T-helper 1 cell (primary cell): Measurements from ENCODE around the gene CHST8.

Source experiments
- DNase-seq, 5 donors: peaks; one replicate each; pipeline ENCODE4 v3.0.0-alpha.2; 2012 to 2020

The CHST8 gene

DNA sequence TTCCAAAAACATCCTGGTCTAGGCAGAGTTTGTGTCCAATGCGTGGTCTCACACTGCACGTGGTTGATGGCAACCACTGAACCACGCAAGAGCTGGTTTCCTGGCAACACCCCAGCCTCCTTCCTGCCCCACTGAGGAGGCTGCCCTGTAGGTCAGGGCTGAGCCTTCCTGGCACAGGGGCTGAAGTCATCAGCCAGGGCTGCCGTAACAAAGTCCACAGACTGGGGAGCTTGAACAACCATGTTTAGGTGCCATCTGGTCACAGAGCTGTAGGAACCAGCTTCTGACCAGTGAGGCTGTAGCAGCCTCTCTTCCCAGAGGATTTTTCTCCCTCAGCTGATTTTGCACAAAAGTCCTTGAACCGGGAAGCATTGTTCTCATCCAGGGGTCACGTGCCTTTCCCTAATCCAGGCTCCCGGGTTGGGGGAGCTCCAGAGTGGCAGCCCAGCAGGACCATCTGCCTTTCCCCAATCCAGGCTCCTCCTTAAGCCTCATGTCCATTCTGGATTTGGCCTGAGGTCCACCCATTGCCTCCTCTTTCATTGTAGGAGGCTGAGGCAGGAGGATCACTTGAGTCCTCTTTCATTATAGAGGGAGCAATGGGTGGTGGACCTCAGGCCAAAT is 53.9 kb downstream of the CHST8 start:
- DNase-seq = no peak

DNA sequence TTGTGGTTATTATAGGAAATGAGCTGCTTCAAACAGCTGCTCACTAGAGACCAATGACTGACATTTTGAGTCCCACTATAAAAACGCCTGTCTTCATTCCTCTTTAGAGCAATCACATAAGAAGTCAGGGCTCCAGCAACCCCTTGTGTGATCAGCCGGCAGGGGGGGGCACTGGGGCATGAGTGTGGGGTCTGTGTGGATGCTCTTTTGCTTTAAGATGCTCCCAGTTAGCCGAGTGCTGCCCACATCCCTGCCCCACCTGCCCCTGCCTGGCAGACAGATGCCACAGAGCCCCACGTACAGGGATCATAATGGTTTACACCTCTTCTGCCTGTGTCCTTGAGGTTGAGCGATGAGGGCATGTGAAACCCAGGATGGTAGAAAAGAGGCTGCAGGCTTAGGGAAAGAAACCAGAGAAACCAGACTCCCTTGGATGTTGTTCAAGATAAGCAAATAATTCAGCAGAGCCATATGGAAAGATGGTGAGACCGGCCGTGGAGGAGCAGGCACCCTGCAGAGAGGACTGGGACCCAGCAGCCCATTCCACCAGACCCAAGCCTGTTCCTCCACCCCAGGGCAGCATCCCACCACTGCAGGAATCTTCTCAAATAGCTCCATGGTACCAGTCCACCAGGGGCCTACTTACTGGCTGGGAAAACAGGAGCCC is 55.4 kb downstream of the CHST8 start:
- DNase-seq = no peak

DNA sequence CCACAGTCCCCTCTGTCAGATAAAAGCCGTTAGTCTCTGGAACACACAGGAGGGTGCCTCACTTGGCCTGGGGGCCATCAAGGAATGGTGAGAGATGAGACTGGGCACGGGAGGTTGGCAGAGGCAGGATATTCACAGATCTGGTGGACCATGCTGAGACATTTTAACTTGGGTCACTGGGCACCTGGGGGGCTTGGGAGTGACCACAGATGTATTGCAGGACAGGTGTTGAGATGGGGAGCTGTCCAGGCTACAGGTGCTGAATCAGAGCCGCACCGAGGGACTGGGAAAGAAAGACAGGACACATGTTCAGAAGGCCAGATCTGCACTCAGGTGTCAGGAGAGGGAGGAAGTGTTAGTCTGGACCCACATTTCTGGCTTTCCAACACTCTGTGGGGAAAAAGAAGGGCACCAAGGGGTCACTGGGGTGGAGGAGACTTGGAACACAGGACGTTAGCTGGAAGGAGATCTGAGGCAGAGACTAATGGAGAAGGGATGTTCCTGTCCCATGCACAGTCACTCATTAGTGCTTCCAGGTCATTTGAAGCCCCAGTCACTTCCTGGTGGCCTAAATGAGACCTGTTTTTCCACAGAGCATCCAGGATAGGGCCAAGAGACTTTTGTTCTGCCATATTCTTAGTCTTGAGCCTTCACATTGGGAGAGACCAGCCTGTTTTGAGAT is 56.1 kb downstream of the CHST8 start:
- DNase-seq = no peak

DNA sequence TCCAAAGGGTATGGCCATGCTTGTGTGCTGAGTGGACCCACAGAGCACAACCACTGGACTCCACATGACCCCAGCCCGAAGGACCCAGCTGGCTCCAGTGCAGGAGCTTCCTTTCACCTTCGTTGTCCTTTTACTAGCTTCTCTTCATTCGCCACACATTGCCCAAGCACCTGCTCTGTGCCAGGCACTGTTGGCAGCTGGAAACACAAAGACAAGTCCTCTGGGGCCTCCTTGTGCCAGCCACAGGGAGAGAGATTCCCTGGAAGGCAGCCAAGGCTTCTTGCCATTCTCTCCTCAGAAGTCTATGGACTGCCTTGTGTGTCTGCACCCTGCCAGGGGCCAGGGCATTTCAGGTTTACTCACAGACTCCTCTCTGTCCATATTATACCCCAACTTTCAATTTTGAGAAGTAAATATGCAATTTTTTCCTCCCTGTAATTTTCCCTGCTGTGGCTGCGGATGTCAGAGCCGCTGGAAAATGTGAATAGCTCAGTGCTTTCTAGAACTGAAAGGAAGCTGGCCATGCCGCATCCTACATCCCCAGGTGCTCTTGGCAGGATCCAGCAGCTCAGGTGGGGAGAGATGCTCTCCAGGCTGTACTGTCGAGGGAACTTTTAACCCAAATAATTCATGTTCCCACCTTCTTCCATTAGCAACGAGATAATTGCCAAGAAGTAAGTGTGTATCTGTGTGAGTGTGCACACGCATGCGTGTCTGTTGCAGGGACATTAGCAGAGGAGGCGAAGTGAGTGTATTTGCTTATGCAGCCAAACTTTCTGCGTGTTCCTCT is 57.2 kb downstream of the CHST8 start:
- no peak for DNase-seq

DNA sequence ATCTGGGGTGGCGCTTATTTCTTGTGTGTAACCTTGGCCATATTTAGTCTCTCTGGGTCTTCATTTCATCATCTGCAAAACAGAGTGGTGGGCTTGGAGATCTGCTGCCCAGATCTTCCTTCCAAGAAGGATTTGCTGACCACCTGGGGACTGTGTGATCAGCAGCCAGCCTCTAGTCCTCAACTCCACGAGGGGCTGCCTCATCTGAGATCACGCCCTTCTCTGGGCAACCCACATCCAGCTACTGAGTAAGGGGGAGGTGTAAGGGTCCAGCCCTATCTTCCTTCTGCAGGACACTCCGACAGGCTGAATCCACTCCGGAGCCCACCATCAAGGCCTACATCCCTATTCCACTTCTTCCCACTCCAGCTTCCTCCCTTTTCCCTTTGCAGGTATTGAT is 57.9 kb downstream of the CHST8 start:
- no peak for DNase-seq

DNA sequence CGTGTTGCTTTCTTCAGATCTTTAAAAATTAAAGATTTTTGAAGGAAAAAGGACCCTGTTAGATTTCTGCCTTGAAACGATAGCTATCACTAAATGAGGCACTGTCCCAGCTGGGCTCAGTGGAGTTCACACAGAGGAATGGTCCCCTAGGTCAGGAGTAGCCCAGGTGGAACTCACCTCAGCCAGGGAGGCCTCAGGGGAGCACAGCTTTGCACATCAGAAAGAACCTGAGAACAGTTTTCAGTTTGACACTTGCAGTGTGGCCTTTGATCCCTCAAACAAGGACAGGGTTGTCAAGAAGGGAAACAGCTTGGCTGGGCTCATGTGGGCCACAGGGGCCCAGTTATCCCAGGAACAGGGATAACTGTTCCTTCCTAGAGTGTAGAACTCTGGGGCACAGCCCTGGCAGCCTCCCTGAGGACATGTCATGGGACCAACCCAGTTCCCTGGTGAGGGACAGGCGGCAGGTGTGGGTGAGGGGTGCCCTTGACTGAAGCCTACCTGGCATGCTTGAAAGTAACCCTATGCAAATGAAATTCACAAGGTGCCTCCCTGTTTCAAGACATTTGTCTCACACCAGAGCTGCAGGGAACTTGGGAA is 59.4 kb downstream of the CHST8 start:
- DNase-seq = no peak

DNA sequence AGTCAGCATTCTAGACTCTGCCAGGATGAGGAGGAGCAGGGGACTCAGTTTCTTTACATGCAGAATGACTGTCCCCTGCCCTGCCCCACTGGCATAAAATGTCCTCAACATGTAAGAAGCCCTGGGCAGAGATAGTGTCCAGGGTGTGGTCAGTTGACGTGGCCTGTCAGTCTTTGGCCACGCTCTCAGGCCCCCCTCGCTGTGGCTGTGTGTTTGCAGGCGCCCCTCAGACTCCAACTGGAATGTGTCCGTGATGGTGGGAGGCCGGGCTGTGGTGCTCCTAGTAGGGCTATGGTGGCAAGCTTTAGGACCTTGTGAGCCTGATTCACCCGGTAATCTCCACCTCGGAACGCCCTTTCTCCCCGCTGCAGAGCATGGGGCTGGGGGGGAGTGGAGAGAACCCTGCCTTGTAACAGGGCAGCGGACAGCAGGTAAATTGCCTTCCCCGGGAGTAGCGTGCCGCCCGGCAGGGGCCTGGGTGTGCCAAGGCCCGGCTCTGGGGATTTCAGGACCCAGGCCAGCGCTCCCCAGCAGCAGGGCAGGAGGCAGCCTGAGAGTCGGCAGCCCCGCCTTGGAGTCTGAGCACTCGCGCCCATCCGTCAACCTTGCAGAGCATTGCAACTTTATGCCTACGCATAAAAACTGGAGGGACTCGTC is 62.3 kb downstream of the CHST8 start:
- no peak for DNase-seq

DNA sequence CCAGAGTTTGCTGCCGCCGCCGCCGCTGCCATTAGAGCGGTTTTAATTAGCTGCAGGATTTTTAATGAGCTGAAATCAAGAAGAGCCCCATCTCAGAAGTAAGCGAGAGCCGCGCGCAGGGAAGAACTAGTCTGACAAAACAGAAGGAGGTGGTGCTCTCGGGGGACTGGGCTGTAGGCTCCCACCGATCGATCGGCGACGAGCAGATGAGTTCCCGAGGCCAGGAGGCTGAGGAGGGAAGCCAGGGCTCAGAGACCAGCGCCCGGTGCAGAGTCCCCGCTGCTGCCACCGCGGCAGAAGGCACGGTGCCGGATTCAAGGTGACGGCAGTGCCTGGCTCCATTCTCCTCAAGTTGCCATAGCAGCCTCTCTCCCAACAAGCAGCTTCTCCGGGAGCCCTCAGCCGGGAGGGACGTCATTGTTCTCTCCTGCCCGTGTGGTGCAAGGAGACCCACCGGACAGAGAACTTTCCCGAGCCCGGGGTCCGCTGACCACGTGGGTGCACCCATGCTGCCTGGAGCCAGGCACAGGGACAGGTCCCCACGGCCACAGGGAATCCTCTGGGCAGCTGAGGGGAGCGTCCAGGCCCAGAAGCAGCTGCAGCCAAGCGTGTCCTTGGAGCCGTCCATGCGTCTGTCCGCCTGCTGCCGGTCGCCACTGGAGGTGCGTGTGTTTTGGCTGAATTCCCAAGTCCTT is 62.9 kb downstream of the CHST8 start:
- DNase-seq = no peak

DNA sequence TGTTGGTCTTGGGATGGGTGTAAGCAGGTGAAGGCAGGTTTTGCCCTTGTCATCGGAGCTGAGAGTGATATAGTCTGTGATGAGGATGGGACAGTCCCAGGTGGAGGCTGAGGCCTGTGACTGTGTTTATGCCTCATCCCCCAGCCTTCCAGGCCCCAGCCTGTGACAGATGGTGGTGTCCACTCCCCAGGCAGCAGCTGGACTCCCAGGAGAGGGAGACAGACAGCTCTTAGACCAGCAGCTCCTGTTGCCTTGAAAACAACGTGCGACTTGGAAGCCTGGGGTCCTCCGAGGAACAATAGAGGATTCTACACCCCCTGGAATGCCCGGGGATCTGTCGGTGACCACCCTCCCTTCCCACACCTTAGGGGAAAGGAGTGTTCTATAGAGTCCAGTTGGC is 63.8 kb downstream of the CHST8 start:
- no peak for DNase-seq

DNA sequence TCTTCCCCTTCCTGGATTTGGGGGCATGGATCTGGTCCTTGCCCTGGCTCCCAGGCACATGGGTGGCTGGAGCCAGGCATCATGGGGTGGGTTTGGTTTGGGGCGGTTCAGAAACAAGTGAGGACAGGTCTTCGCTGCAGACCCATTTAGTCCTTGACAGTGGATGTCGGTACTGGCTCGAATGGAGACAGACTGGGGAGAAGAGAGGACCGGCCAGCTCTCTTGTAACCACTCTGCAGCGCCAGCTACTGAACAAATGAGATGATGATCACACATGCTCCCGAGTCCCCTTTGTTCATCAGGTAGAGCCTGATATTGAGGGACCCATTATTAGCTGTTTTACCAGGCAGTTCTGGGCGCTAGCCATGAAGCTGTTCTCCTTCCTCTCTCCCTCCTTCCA is 64.5 kb downstream of the CHST8 start:
- no peak for DNase-seq

DNA sequence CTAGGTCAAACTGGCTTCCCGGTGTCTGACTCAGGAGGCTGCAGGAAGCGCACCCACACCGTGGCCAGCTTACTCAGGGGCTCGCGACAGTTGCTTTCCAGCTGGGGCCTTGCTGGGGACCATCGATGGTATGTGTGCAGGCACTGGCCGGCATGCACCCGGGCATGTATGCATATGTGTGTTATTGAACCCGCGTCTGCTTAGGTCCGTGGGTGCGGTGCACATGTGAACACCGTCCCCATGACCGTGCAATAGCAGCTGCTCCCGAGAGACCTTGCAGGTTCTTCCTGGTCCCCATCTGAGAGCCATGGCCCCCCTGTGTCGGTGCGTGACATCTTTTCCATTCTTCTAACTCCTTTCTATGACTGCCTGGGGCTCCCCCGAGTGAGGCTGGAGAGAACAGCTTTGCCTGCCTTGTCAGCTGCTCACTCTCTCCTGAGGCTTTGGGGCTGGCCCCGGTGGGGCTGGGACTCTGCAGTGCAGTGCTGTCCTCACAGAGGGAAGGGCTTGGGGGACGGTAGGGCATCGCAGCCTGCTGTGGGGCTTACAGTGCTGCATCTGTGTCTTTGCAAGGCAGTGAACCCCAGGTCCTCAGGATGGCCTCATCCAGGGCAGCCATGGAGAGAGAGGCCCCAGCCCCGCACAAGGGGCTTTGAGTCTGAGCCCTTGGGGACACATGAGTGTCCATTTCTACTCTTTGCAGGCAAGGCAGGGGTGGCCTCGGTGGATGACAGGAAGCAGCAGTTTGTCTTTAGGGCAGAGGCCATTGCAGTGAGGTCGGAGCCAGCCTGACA is 65.1 kb downstream of the CHST8 start:
- no peak for DNase-seq

DNA sequence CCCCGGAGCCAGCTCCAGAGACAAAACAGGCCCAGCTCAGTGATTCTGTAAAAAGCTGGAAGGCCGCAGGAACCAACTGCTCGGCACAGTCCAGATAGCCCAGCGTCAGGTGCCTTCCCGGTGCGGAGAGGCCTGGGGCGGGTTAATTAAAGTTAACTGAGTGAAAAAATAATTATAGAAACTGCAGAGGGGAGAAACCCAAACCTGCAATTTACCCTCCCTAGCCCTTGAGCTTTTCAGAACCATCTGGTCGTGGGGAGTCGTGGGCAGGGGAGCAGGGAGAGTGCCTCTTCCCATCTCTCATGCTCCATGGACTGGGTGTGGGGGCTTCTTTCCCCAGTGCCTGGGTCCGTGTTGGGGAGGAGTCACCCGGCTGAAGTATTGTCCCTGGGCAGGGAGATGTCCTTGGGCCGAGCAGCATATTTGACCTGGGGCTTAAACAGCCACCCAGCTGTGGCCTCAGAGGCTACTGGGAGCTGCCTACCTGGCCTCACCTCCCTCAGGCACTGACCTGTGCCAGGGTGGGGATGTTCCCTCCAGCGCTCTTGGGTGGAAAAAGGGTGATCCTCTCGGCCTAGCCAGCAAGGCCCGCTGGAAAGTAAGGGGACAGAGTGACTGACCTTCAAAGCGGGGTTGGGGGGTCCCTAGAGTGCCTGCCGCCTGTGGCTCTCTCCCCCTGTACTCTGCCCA is 65.9 kb downstream of the CHST8 start:
- no peak for DNase-seq

DNA sequence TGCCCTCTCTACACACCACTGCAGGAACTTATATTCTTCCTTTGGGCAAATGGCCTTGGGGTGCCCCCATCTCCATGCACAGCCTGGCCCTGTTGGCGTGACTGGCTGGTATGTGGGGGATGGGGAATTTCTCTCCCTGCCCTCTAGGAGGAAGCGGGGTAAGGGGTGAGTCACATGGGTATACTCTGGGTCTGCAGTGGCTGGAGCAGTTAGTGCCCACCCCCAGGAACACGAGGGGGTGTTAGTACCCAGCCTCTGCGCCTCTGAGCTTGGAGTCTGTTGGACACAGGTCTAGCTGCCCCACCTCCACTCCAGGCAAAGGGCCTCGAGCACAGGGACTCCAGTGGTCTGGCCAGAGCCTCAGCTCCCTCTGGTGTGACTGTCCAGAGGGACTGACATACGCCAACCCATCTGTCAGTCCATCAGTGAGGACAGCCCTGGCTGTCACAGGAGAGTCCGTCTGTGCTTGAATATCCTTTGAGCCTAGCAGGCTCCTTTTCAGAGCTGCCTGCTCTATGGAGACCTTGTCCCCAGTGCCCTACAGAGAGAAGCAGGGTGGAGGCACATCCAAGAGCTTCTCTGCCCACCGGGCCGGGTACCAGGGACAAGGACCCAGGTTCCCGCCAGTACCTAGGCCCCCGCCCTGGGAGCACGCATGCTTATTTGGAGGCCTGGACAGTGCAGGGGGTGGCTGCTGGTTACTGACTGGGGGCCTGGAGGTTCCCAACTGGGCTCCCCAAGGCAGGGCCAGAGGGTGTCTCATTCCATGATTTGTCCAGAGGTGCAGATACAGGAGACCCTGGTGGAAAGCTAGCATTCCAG is 66.6 kb downstream of the CHST8 start:
- DNase-seq = no peak

DNA sequence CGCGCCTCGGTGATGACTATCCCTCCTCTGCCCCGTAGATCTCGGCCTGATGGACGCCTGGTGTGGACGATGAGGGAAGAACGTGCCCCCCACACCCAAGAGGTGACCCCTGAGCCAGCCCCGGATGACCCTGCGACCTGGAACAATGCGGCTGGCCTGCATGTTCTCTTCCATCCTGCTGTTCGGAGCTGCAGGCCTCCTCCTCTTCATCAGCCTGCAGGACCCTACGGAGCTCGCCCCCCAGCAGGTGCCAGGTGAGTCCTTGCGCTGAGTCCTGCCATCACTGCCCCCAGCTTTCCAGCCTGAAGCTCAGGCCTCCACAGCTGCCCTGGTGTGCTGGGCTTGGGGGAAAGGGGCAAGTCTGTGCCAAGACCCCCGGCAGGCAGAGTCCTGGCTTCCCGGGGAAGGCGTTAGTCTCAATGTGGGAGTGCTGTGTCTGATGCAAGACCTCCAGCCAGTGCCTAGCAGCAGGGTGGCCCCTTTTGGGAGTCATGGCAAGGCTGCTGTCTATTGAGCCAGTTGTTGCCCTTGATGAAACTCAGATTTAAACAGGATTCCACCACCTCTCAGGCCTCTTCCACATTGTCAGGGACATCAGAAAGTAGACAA is 67.5 kb downstream of the CHST8 start:
- DNase-seq = no peak

DNA sequence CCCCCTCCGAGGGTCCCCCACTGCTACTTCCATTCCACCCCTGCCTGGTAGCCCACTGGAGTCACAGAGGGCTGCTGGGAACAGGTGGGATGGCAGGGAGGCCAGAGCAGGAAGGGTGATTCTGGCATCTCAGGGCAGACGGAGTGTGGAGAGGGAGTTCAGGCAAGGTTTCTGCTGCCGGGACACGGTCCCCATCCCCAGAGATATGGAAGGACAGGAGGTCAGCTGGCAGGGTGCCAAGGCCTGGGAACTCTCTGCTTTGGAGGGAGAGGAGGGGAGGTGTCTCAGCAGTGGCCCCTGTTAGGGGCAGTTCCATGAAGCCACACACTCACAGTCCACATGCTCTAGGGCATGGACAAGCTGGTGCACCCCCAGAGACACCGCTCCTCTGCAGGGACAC is 68.1 kb downstream of the CHST8 start:
- DNase-seq = no peak

DNA sequence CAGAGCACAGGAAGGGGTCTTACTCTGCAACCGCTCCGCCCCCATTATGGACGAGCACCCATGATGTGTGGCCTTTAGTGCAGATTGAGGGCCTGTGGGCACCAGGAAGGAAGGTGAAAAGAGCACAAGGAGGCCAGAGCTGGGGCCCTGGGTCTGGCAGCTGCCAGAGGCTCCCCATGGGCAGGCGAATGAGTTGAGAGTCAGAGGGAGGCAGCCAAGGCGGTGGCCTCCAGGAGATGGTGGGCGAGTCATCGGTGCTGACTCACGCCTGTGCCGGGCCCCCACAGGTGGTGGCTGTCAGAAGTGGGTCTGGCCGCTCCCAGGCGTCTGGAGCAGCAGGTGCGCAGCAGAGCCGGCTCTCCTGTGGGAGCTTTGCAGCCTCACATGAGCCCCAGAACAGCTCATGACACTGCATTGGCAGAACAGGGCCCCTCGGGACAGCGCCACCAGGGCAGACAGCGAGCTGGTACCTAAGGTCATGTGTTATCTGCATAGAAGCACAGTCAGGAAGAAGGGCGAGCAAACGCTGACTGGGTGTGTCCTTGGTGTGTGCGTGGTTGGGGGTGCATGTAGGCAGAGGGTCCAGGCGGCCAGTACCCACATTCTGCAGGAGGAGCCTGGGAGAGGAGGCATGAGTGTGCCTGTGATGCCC is 68.8 kb downstream of the CHST8 start:
- DNase-seq = no peak

DNA sequence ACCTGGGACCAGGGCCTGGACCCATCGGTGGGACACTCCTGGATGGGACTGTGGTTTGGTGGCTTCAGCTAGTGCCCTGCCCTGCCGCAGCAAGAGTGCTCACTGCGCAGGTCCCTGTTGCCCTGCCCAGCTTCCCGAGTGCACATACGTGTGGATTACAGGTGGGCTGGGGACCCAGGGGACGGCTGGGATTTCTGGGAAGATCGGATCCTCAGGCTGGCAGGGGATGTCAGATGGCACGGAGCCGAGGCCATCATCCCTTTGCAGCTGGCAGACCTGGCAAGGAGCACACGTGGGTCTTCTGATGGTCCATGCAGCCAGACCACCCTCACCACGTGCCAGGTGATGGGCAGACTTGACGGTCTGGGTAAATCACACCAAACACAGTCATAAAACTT is 69.3 kb downstream of the CHST8 start:
- no peak for DNase-seq

DNA sequence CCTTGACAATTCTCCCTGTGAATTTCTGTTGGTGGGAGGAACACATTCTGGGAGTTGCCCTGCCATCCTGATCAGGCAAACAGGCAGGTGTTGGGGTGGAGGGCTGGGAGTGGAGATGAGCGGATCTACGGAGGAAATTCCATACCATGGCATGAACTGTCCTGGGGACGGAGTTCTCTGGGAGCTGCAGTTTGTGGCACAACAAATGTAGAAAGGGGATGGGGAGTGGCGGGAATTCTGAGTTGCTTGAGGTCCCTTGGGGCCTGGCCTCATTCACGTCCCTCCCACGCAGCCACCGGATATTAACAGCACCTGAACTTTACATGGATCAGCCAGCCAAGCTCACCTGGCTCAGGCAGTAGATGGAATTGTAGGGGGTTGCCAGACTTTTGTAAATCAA is 70.0 kb downstream of the CHST8 start:
- no peak for DNase-seq

DNA sequence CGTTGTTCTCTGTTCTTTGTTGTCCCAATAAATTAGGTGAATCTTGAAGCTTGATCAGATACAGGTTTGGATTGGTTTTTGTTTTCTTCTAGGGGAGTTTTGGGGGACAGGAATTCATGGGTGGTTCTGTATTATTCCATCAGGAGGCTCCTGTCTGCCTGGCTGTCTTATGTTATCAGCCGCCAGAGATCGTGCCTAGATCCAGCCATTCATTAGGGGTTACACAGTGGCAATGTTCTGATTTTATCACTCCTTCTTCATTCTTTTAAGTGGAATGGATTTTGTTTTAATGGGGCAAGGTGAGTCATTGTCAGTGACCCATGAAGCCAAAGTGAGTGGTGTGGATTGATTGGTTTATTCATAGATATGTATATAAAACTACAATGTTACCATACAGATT is 71.9 kb downstream of the CHST8 start:
- no peak for DNase-seq
